ENCODE data around the gene PRKAR1B. TPM values are rescaled to one million over a fixed set of nuclear protein-coding genes. Genes with fewer than 3 reads are reported as not detected.

Gene PRKAR1B
- polyA plus RNA-seq, 3 donors = 38.9 to 42.7 (median 39.9) TPM

Other genes starting within 250 kb of the PRKAR1B start
- 10 to 100 TPM; 46.8 to 54.5 (median 47.9) TPM for gene PDGFA, start 207.4 kb downstream of the PRKAR1B start, polyA plus RNA-seq (ENCODE audit: insufficient read length in 3 of 3)
- gene DNAAF5, start 582 bp downstream of the PRKAR1B start, polyA plus RNA-seq (ENCODE audit: insufficient read length in 3 of 3) = 10 to 100 TPM; 39.8 to 43.8 (median 39.9) TPM
- gene SUN1, start 105.2 kb upstream of the PRKAR1B start, polyA plus RNA-seq (ENCODE audit: insufficient read length in 3 of 3) = 100 to 1,000 TPM; 122 to 172 (median 168) TPM
- 10 to 100 TPM; 45.2 to 62.0 (median 61.0) TPM for gene GET4, start 149.3 kb upstream of the PRKAR1B start, polyA plus RNA-seq (ENCODE audit: insufficient read length in 3 of 3)
- 10 to 100 TPM; 13.6 to 22.9 (median 17.3) TPM for gene ADAP1, start 227.4 kb upstream of the PRKAR1B start, polyA plus RNA-seq (ENCODE audit: insufficient read length in 3 of 3)
- gene COX19, start 248.3 kb upstream of the PRKAR1B start, polyA plus RNA-seq (ENCODE audit: insufficient read length in 3 of 3) = 10 to 100 TPM; 10.5 to 17.3 (median 16.3) TPM

All from renal pelvis (tissue), 3 donors.